ENCODE results near the gene CHD5.

DNA sequence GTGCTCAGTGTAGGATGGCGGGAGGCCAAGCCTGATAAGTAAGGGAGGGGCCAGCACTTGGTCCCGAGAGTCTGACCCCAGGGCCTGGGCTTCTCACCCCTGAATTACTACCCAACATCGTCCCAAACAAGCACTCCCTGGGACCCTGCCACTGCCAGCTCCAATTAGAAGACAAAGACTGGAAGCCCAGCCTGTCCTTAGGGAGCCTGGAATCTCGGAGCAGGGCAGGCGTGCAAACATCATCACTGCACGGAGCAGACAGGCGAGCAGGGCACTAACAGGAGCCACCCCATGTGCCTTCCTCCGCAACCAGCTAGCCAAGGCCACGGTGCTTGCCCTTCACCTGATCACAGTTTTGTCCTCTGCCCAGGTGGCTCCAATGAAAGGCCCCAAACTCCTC lies 111.2 kb downstream of the CHD5 start:
- TF ChIP-seq, protein P1, sequence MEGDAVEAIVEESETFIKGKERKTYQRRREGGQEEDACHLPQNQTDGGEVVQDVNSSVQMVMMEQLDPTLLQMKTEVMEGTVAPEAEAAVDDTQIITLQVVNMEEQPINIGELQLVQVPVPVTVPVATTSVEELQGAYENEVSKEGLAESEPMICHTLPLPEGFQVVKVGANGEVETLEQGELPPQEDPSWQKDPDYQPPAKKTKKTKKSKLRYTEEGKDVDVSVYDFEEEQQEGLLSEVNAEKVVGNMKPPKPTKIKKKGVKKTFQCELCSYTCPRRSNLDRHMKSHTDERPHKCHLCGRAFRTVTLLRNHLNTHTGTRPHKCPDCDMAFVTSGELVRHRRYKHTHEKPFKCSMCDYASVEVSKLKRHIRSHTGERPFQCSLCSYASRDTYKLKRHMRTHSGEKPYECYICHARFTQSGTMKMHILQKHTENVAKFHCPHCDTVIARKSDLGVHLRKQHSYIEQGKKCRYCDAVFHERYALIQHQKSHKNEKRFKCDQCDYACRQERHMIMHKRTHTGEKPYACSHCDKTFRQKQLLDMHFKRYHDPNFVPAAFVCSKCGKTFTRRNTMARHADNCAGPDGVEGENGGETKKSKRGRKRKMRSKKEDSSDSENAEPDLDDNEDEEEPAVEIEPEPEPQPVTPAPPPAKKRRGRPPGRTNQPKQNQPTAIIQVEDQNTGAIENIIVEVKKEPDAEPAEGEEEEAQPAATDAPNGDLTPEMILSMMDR (IDR thresholded peaks at IDR 0.05; ENCODE audit: low read length) = no peak
- TF ChIP-seq EZH2 (optimal IDR thresholded peaks at IDR 0.05; ENCODE audit: low read depth, low read length) (no peak), EZH2phosphoT487 (IDR thresholded peaks at IDR 0.05; ENCODE audit: low read length) (no peak)

All from MM.1S (cell line).